ENCODE results near the gene MTAP.

The MTAP gene

GRCh38 chr9:21802418-21803000 is at the start of gene MTAP:
Gene MTAP (plus strand): TSS chr9:21802636. CDS start chr9:21802749, 113 bp downstream.
- peak; percentile 58 to 81 (median 66) for DNase-seq (ENCODE audit: low read depth in 3 of 3)

GRCh38 chr9:21753523-21753922 is 48.9 kb upstream of the MTAP start:
- DNase-seq (ENCODE audit: low read depth in 3 of 3): no peak

GRCh38 chr9:21754741-21755140 is 47.7 kb upstream of the MTAP start:
- no peak for DNase-seq (ENCODE audit: low read depth in 3 of 3)

GRCh38 chr9:21758540-21758939 is 43.9 kb upstream of the MTAP start:
- DNase-seq (ENCODE audit: low read depth in 3 of 3): no peak

- DNase-seq (ENCODE audit: low read depth in 3 of 3): peak in 2 of 3 experiments; percentile 6 to 11
Observed at GRCh38 chr9:21761309-21761901, 41.0 kb upstream of the MTAP start.

- no peak for DNase-seq (ENCODE audit: low read depth in 3 of 3)
Observed at GRCh38 chr9:21762064-21762463, 40.4 kb upstream of the MTAP start.

GRCh38 chr9:21764846-21765245 is 37.6 kb upstream of the MTAP start:
- no peak for DNase-seq (ENCODE audit: low read depth in 3 of 3)

GRCh38 chr9:21766096-21766495 is 36.3 kb upstream of the MTAP start:
- no peak for DNase-seq (ENCODE audit: low read depth in 3 of 3)

- no peak for DNase-seq (ENCODE audit: low read depth in 3 of 3)
Observed at GRCh38 chr9:21770871-21771560, 31.4 kb upstream of the MTAP start.

- no peak for DNase-seq (ENCODE audit: low read depth in 3 of 3)
Observed at GRCh38 chr9:21777701-21778100, 24.7 kb upstream of the MTAP start.

GRCh38 chr9:21778304-21778703 is 24.1 kb upstream of the MTAP start:
- no peak for DNase-seq (ENCODE audit: low read depth in 3 of 3)

- DNase-seq (ENCODE audit: low read depth in 3 of 3): no peak
Observed at GRCh38 chr9:21779397-21779796, 23.0 kb upstream of the MTAP start.

GRCh38 chr9:21781656-21782055 is 20.8 kb upstream of the MTAP start:
- no peak for DNase-seq (ENCODE audit: low read depth in 3 of 3)

- DNase-seq (ENCODE audit: low read depth in 3 of 3): no peak
Observed at GRCh38 chr9:21782205-21782604, 20.2 kb upstream of the MTAP start.

GRCh38 chr9:21788752-21789151 is 13.7 kb upstream of the MTAP start:
- DNase-seq (ENCODE audit: low read depth in 3 of 3): no peak

- DNase-seq (ENCODE audit: low read depth in 3 of 3): peak in 2 of 3 experiments; percentile 29 to 42
Observed at GRCh38 chr9:21789541-21790037, 12.8 kb upstream of the MTAP start.

- no peak for DNase-seq (ENCODE audit: low read depth in 3 of 3)
Observed at GRCh38 chr9:21795483-21795882, 7.0 kb upstream of the MTAP start.

GRCh38 chr9:21796768-21797167 is 5.7 kb upstream of the MTAP start:
- no peak for DNase-seq (ENCODE audit: low read depth in 3 of 3)

- DNase-seq (ENCODE audit: low read depth in 3 of 3): no peak
Observed at GRCh38 chr9:21800931-21801682, 1.3 kb upstream of the MTAP start.

- peak in 1 of 3 experiments; percentile 13 for DNase-seq (ENCODE audit: low read depth in 3 of 3)
Observed at GRCh38 chr9:21801683-21802417, 586 bp upstream of the MTAP start.

GRCh38 chr9:21803649-21804048 is 1.2 kb downstream of the MTAP start:
- no peak for DNase-seq (ENCODE audit: low read depth in 3 of 3)

- no peak for DNase-seq (ENCODE audit: low read depth in 3 of 3)
Observed at GRCh38 chr9:21804331-21804730, 1.9 kb downstream of the MTAP start.
